Activated T-cell treated with anti-CD3 and anti-CD28 coated beads, Interleukin-2, amount 50 U/mL, for 1 hour (primary cell): Measurements from ENCODE around the gene ZNF592.
"Not testable (repeated sequence)": the region's sequence is repeated elsewhere in the genome, so short reads cannot be mapped to it uniquely, and the experiment has no call there.

ENCODE experiments used
- DNase-seq: peaks from one replicate; pipeline ENCODE4 v3.0.0-alpha.2; 2020

The ZNF592 gene

GRCh38 chr15:84748274-84749110, at the start of gene ZNF592:
ZNF592 (plus strand) TSS chr15:84748592; CDS start chr15:84782676, 34,084 bp downstream.
- peak; percentile 90 for DNase-seq

GRCh38 chr15:84699538-84700191, 48.7 kb upstream of the ZNF592 start:
- no peak for DNase-seq

GRCh38 chr15:84702961-84703482, 45.4 kb upstream of the ZNF592 start:
- DNase-seq: no peak

- no peak for DNase-seq
Observed at GRCh38 chr15:84703808-84704207, 44.6 kb upstream of the ZNF592 start.

- no peak for DNase-seq
Observed at GRCh38 chr15:84714372-84714771, 34.0 kb upstream of the ZNF592 start.

GRCh38 chr15:84714821-84715220, 33.6 kb upstream of the ZNF592 start:
- no peak for DNase-seq

GRCh38 chr15:84715441-84716035, 32.9 kb upstream of the ZNF592 start:
- DNase-seq: no peak

GRCh38 chr15:84716036-84716732, 32.2 kb upstream of the ZNF592 start, which contains the start of gene SEC11A:
SEC11A (minus strand) TSS chr15:84716139; CDS start chr15:84716075, 64 bp downstream.
- DNase-seq: peak; percentile 95

GRCh38 chr15:84721371-84721770, 27.0 kb upstream of the ZNF592 start:
- no peak for DNase-seq

GRCh38 chr15:84722628-84723027, 25.8 kb upstream of the ZNF592 start:
- DNase-seq: no peak

GRCh38 chr15:84725001-84725491, 23.3 kb upstream of the ZNF592 start:
- DNase-seq: no peak

GRCh38 chr15:84727429-84727828, 21.0 kb upstream of the ZNF592 start:
- no peak for DNase-seq

GRCh38 chr15:84731774-84732173, 16.6 kb upstream of the ZNF592 start:
- no peak for DNase-seq

- peak; percentile 56 for DNase-seq
Observed at GRCh38 chr15:84734794-84735479, 13.5 kb upstream of the ZNF592 start.

GRCh38 chr15:84735480-84736061, 12.8 kb upstream of the ZNF592 start:
- not testable (repeated sequence) for DNase-seq

- DNase-seq: peak; percentile 41
Observed at GRCh38 chr15:84736375-84736774, 12.0 kb upstream of the ZNF592 start.

- no peak for DNase-seq
Observed at GRCh38 chr15:84737005-84737404, 11.4 kb upstream of the ZNF592 start.

GRCh38 chr15:84740691-84741090, 7.7 kb upstream of the ZNF592 start:
- no peak for DNase-seq

- DNase-seq: no peak
Observed at GRCh38 chr15:84741121-84741520, 7.3 kb upstream of the ZNF592 start.

- DNase-seq: peak; percentile 85
Observed at GRCh38 chr15:84747416-84748273, 747 bp upstream of the ZNF592 start.
